22Rv1 (cell line): Measurements from ENCODE around the gene RPS23.
A peak's percentile ranks its signal among the peaks of the same experiment; 100 is the strongest.

Experiments used
- H3K27ac ChIP-seq: fragments of 450-650 bp; 2 replicates; pipeline ENCODE4 v1.5.1; 2017
- ZFX ChIP-seq: fragments of 450-650 bp; IDR thresholded peaks from 2 replicates; pipeline ENCODE4 v1.6.1; 2017; ENCODE audit warnings: antibody characterized with exemption, borderline replicate concordance
- TF ChIP-seq, protein P1 (sequence below): fragments of 450-650 bp; IDR thresholded peaks from 2 replicates; pipeline ENCODE4 v1.5.1; 2017; ENCODE audit warnings: mild to moderate bottlenecking

RPS23 gene

DNA sequence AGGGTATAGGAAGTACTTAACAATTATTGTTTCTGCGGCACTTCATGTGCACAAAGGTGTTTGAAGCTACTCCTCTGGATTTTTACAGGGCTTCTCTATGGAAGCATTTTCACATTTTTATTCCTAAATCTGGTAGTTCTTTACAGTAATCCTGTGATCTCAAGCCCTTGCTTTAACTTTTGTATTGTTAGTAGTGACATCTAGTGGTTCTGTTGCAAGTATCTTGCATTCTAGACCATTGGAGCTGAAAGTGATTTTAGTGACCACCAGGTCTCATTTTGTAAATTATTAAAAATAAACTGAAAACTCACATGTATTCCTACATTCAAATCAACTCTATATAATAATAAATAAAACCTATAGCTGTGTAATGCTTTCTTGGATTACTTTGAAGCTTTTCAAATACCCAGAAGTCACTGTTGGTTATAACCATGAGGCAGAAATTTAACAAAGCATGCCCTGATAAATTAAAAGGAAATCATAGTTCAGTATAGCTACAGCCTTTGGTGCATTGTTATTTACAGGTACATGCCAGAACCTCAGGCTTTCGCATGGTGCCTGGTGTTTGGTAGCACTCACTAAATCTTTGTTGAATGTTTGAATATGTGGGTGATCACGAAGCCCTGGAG is 18.9 kb downstream of the RPS23 start:
- TF ChIP-seq, protein P1, sequence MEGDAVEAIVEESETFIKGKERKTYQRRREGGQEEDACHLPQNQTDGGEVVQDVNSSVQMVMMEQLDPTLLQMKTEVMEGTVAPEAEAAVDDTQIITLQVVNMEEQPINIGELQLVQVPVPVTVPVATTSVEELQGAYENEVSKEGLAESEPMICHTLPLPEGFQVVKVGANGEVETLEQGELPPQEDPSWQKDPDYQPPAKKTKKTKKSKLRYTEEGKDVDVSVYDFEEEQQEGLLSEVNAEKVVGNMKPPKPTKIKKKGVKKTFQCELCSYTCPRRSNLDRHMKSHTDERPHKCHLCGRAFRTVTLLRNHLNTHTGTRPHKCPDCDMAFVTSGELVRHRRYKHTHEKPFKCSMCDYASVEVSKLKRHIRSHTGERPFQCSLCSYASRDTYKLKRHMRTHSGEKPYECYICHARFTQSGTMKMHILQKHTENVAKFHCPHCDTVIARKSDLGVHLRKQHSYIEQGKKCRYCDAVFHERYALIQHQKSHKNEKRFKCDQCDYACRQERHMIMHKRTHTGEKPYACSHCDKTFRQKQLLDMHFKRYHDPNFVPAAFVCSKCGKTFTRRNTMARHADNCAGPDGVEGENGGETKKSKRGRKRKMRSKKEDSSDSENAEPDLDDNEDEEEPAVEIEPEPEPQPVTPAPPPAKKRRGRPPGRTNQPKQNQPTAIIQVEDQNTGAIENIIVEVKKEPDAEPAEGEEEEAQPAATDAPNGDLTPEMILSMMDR: peak; percentile 62
- TF ChIP-seq ZFX: no peak
- H3K27ac ChIP-seq: no peak overlapping the region

DNA sequence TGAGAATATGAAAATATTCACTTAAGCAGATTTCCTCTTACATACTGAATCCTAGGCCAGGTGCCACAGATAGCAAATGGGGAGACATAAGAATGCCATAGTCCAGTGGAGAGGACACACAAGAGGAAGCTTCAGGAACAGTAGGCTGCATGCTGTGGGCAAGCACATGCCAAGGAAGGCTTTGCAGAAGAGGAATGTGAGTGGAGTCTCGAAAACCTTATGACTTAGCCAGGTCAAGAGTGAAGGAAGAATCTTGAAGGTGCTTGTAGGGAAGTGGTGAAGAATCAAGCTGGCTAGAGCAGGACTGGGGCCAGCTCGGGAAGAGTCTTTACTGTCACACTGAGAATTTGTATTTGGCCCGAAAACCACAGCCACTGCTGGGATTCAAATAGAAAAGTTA is 20.4 kb downstream of the RPS23 start:
- no peak for TF ChIP-seq ZFX
- TF ChIP-seq, protein P1: no peak
- H3K27ac ChIP-seq: no peak overlapping the region

DNA sequence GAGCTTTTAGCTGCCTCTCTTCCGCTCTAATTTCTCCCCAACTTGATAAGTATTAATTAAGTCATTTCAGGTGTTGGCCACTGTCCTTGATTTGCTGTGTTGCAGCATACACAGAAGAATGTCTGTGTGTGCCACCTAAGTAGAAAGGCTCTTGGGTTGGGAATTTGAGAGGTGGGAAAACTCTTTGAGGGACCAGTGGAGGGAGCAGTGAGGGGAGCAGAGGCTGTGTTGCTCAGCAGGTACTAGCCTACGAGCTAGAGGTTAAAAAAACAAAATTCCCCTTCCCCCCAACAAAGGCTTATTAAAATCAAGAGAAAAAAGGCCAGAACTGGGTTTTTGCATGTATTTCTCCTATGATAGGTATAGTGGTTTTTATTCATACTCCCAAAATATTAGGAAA is 20.9 kb downstream of the RPS23 start:
- no peak overlapping the region for H3K27ac ChIP-seq
- TF ChIP-seq, protein P1: no peak
- TF ChIP-seq ZFX: no peak

DNA sequence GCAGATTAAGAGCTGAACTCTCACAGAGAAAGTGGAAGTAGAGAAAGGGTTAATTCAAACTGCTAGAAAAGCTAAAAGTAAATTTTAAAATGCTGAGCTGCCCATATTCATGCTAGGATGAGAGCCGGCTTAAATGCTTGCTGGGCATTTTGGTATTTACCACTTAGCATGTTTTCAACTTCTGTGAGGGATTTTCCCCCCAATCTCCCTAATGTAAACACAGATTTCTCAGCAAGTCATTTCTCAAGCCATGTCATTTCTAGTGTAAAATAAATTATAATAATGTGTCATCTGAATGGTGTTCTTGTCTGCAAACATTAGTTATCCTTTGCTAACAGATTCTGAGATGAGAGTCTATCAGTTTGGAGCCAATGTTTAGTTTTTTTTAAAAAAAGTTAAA is 22.3 kb downstream of the RPS23 start:
- TF ChIP-seq, protein P1: no peak
- TF ChIP-seq ZFX: no peak
- H3K27ac ChIP-seq: no peak overlapping the region

DNA sequence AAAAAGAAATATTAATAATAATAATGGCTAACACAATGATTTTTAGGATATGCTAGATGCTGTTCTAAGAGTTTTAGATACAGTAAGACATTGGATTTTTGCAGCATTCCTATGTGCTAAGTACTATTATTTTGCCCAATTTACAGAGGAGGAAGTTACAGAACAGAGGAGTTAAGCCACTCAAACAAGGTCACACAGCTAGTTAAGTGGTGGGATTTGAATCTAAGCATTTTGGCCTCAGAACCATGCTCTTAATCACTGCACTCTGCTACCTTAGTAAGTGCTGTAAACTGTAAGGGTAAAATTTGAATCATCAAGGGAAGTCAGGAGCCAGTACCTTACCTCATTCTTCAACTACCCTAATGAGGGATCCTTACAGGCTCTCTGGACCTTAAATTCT is 25.4 kb downstream of the RPS23 start:
- TF ChIP-seq, protein P1: no peak
- no peak for TF ChIP-seq ZFX
- no peak overlapping the region for H3K27ac ChIP-seq

DNA sequence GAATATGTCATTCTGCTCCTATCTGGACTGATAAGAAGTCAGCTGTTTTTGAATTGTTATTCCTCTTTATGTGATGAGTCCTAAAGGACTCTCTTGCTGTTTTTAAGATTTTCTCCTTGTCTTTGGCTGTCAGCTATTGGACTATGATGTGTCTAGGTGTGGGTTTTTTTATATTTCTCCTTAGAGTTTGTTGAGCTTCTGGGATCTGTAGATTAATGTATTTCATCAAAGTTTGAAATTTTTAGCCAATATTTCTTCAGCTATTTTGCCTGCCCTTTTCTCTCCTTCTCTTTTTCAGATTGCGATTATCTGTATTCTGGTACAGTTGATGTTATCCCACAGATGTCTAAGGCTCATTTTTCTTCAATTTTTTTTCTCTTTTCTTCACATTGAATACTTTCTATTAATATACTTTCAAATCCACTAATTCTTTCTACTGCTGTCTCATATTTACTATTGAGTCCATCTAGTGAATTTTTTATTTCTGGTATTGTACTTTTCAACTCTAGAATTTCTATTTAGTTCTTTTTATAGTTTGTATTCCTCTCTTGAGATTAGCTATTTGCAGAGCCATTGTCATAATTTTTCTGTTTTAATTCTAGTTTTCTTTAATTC is 31.1 kb downstream of the RPS23 start:
- TF ChIP-seq ZFX: no peak
- TF ChIP-seq, protein P1: no peak
- H3K27ac ChIP-seq: no peak overlapping the region

DNA sequence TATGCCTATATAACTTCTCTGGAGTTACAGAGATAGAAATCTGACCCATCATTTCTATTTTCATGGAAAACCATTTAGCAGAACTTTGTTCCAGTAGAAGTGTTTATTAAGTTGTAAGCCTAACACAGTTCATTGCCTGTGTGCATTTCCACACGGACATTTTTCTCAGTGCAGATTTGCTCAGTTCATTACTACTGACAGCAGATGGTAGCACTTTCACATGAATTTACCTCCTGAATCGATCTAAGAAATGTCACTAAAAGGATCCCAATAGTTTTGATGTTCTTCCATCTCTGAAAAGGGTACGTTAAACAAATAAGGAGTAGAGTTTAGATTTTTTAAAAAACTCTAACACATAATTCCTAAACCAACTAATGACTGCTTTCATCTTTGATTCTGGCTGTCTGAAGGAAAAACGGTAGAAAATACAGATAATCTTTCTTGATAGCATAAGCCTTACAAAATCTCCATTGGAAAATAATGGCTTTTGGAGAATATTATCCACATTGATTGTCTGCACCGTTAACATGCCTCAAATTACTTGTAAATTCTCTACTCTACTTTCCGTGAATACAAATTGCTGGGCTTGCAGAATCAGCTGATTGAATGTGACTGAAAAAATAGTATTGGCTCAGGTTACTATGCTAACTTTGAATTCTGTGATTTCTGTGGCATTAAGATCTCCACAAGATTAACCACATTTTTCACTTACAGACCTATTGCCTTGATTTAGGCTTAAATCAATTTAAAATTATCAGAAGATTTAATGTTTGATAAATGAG is 33.1 kb downstream of the RPS23 start:
- TF ChIP-seq, protein P1: no peak
- no peak for TF ChIP-seq ZFX

More for the DNA sequence above, 33.1 kb downstream of the RPS23 start:
- H3K27ac ChIP-seq: no peak overlapping the region
